Measurements from ENCODE around the gene PCARE.

The PCARE gene

GRCh38 chr2:29075894-29076705 is 1.8 kb upstream of the PCARE start:
- Histone ChIP-seq H2BK5ac (ENCODE audit: low read length) (no peak overlapping the region), H3K9ac (ENCODE audit: low read length) (no peak overlapping the region), H4K8ac (ENCODE audit: low read depth, low read length) (no peak overlapping the region), H3K4ac (ENCODE audit: low read depth, low read length) (no peak overlapping the region), H3K23ac (ENCODE audit: low read length) (no peak overlapping the region), H4K5ac (ENCODE audit: low read length) (no peak overlapping the region), H2AK5ac (ENCODE audit: low read length) (no peak overlapping the region), H3K79me1 (ENCODE audit: low read length) (no peaks in the 10 kb centered on the region), H3K27ac (ENCODE audit: low read depth, low read length) (no peak overlapping the region), H3K4me3 (ENCODE audit: low read length) (no peak overlapping the region), H3K18ac (ENCODE audit: low read length) (no peak overlapping the region), H3K56ac (ENCODE audit: low read length) (no peak overlapping the region), H3K79me2 (ENCODE audit: control insufficient read depth, insufficient read depth, low read length) (no peaks in the 10 kb centered on the region), H3K36me3 (ENCODE audit: control insufficient read depth, insufficient read depth, low read length) (no peaks in the 10 kb centered on the region), H2BK15ac (replicated peaks; ENCODE audit: low read depth) (no peak overlapping the region), H3K27me3 (ENCODE audit: insufficient read depth, low read length, poor library complexity) (no peaks in the 10 kb centered on the region), H3K4me1 (ENCODE audit: control insufficient read depth, low read depth, low read length) (no peaks in the 10 kb centered on the region), H3K4me2 (ENCODE audit: low read length) (no peak overlapping the region), H2BK120ac (ENCODE audit: low read depth, low read length) (no peak overlapping the region)
- no CpG with 5 or more reads among the region's 14 CpGs for WGBS (ENCODE audit: extremely low coverage, insufficient coverage, low lambda C conversion rate)
- DNase-seq, result no peak

- Histone ChIP-seq H3K4ac (ENCODE audit: low read depth, low read length) (no peak overlapping the region), H4K5ac (ENCODE audit: low read length) (no peak overlapping the region), H2BK120ac (ENCODE audit: low read depth, low read length) (no peak overlapping the region), H3K56ac (ENCODE audit: low read length) (no peak overlapping the region), H3K4me3 (ENCODE audit: low read length) (no peak overlapping the region), H3K18ac (ENCODE audit: low read length) (no peak overlapping the region), H2BK5ac (ENCODE audit: low read length) (no peak overlapping the region), H3K4me1 (ENCODE audit: control insufficient read depth, low read depth, low read length) (no peaks in the 10 kb centered on the region), H3K36me3 (ENCODE audit: control insufficient read depth, insufficient read depth, low read length) (no peaks in the 10 kb centered on the region), H2BK15ac (replicated peaks; ENCODE audit: low read depth) (no peak overlapping the region), H3K79me2 (ENCODE audit: control insufficient read depth, insufficient read depth, low read length) (no peaks in the 10 kb centered on the region), H3K27ac (ENCODE audit: low read depth, low read length) (no peak overlapping the region), H3K79me1 (ENCODE audit: low read length) (no peaks in the 10 kb centered on the region), H3K9ac (ENCODE audit: low read length) (no peak overlapping the region), H4K8ac (ENCODE audit: low read depth, low read length) (no peak overlapping the region), H3K4me2 (ENCODE audit: low read length) (no peak overlapping the region), H3K27me3 (ENCODE audit: insufficient read depth, low read length, poor library complexity) (no peaks in the 10 kb centered on the region), H3K23ac (ENCODE audit: low read length) (no peak overlapping the region), H2AK5ac (ENCODE audit: low read length) (no peak overlapping the region)
- DNase-seq, result no peak
- no CpG with 5 or more reads among the region's 4 CpGs for WGBS (ENCODE audit: extremely low coverage, insufficient coverage, low lambda C conversion rate)
These were observed 390 bp downstream of the PCARE start for GRCh38 chr2:29073933-29074332.

GRCh38 chr2:29072971-29073725 is 1.2 kb downstream of the PCARE start:
- Histone ChIP-seq H3K79me1 (ENCODE audit: low read length) (no peaks in the 10 kb centered on the region), H3K4ac (ENCODE audit: low read depth, low read length) (no peak overlapping the region), H4K8ac (ENCODE audit: low read depth, low read length) (no peak overlapping the region), H3K4me3 (ENCODE audit: low read length) (no peak overlapping the region), H2BK15ac (replicated peaks; ENCODE audit: low read depth) (no peak overlapping the region), H2BK120ac (ENCODE audit: low read depth, low read length) (no peak overlapping the region), H3K23ac (ENCODE audit: low read length) (no peak overlapping the region), H3K36me3 (ENCODE audit: control insufficient read depth, insufficient read depth, low read length) (no peaks in the 10 kb centered on the region), H3K18ac (ENCODE audit: low read length) (no peak overlapping the region), H4K5ac (ENCODE audit: low read length) (no peak overlapping the region), H3K56ac (ENCODE audit: low read length) (no peak overlapping the region), H2AK5ac (ENCODE audit: low read length) (no peak overlapping the region), H3K4me1 (ENCODE audit: control insufficient read depth, low read depth, low read length) (no peaks in the 10 kb centered on the region), H3K4me2 (ENCODE audit: low read length) (no peak overlapping the region), H3K27me3 (ENCODE audit: insufficient read depth, low read length, poor library complexity) (no peaks in the 10 kb centered on the region), H3K9ac (ENCODE audit: low read length) (no peak overlapping the region), H2BK5ac (ENCODE audit: low read length) (no peak overlapping the region), H3K27ac (ENCODE audit: low read depth, low read length) (no peak overlapping the region), H3K79me2 (ENCODE audit: control insufficient read depth, insufficient read depth, low read length) (no peaks in the 10 kb centered on the region)
- WGBS (ENCODE audit: extremely low coverage, insufficient coverage, low lambda C conversion rate), result no CpG with 5 or more reads among the region's 12 CpGs
- no peak for DNase-seq

GRCh38 chr2:29072251-29072650 is 2.1 kb downstream of the PCARE start:
- Histone ChIP-seq H3K4ac (ENCODE audit: low read depth, low read length) (no peak overlapping the region), H4K8ac (ENCODE audit: low read depth, low read length) (no peak overlapping the region), H3K79me1 (ENCODE audit: low read length) (no peaks in the 10 kb centered on the region), H3K79me2 (ENCODE audit: control insufficient read depth, insufficient read depth, low read length) (no peaks in the 10 kb centered on the region), H2AK5ac (ENCODE audit: low read length) (no peak overlapping the region), H3K56ac (ENCODE audit: low read length) (no peak overlapping the region), H3K4me1 (ENCODE audit: control insufficient read depth, low read depth, low read length) (no peaks in the 10 kb centered on the region), H3K27me3 (ENCODE audit: insufficient read depth, low read length, poor library complexity) (no peaks in the 10 kb centered on the region), H3K4me3 (ENCODE audit: low read length) (no peak overlapping the region), H4K5ac (ENCODE audit: low read length) (no peak overlapping the region), H3K9ac (ENCODE audit: low read length) (no peak overlapping the region), H3K23ac (ENCODE audit: low read length) (no peak overlapping the region), H2BK15ac (replicated peaks; ENCODE audit: low read depth) (no peak overlapping the region), H2BK120ac (ENCODE audit: low read depth, low read length) (no peak overlapping the region), H3K18ac (ENCODE audit: low read length) (no peak overlapping the region), H3K4me2 (ENCODE audit: low read length) (no peak overlapping the region), H2BK5ac (ENCODE audit: low read length) (no peak overlapping the region), H3K27ac (ENCODE audit: low read depth, low read length) (no peak overlapping the region), H3K36me3 (ENCODE audit: control insufficient read depth, insufficient read depth, low read length) (no peaks in the 10 kb centered on the region)
- WGBS (ENCODE audit: extremely low coverage, insufficient coverage, low lambda C conversion rate), result no CpG with 5 or more reads among the region's 8 CpGs
- DNase-seq, result no peak

- Histone ChIP-seq H3K27me3 (ENCODE audit: insufficient read depth, low read length, poor library complexity) (no peaks in the 10 kb centered on the region), H3K23ac (ENCODE audit: low read length) (no peak overlapping the region), H3K79me2 (ENCODE audit: control insufficient read depth, insufficient read depth, low read length) (no peaks in the 10 kb centered on the region), H2BK120ac (ENCODE audit: low read depth, low read length) (no peak overlapping the region), H3K4ac (ENCODE audit: low read depth, low read length) (no peak overlapping the region), H3K56ac (ENCODE audit: low read length) (no peak overlapping the region), H2AK5ac (ENCODE audit: low read length) (no peak overlapping the region), H4K5ac (ENCODE audit: low read length) (no peak overlapping the region), H3K36me3 (ENCODE audit: control insufficient read depth, insufficient read depth, low read length) (no peaks in the 10 kb centered on the region), H3K4me3 (ENCODE audit: low read length) (no peak overlapping the region), H3K79me1 (ENCODE audit: low read length) (no peaks in the 10 kb centered on the region), H3K4me1 (ENCODE audit: control insufficient read depth, low read depth, low read length) (no peaks in the 10 kb centered on the region), H4K8ac (ENCODE audit: low read depth, low read length) (no peak overlapping the region), H3K9ac (ENCODE audit: low read length) (no peak overlapping the region), H3K4me2 (ENCODE audit: low read length) (no peak overlapping the region), H2BK5ac (ENCODE audit: low read length) (no peak overlapping the region), H3K18ac (ENCODE audit: low read length) (no peak overlapping the region), H2BK15ac (replicated peaks; ENCODE audit: low read depth) (no peak overlapping the region), H3K27ac (ENCODE audit: low read depth, low read length) (no peak overlapping the region)
- no CpG with 5 or more reads among the region's 19 CpGs for WGBS (ENCODE audit: extremely low coverage, insufficient coverage, low lambda C conversion rate)
- no peak for DNase-seq
These were observed 3.0 kb downstream of the PCARE start for GRCh38 chr2:29071032-29071975.

Measured in mesendoderm (in vitro differentiated cells).